Fibroblast of the aortic adventitia (primary cell): ENCODE data around the gene MAK. TPM values are rescaled to one million over a fixed set of nuclear protein-coding genes. Genes with fewer than 3 reads are reported as not detected.
A peak's percentile ranks its signal among the peaks of the same experiment; 100 is the strongest.
"Not testable (repeated sequence)": the region's sequence is repeated elsewhere in the genome, so short reads cannot be mapped to it uniquely, and the experiment has no call there.

ENCODE experiments used
- DNase-seq: peaks from one replicate; pipeline ENCODE4 v3.0.0-alpha.2; 2010; ENCODE audit warnings: low read depth
- H3K4me3 ChIP-seq: 2 replicates; pipeline ENCODE4 v1.5.1; 2011; ENCODE audit warnings: low read depth, mild to moderate bottlenecking, control low read depth, low read length, moderate library complexity
- total RNA-seq: library from RNA; depleted of rRNA; stranded (reverse); fragments of >200 nt; gene quantifications from 2 replicates; pipeline ENCODE4 v1.2.3, GENCODE V29; 2012; ENCODE audit warnings: low replicate concordance
- TF ChIP-seq, protein P1 (sequence below): IDR thresholded peaks from 2 replicates; pipeline ENCODE4 v1.5.1; 2011; ENCODE audit warnings: mild to moderate bottlenecking, low read length, control low read depth, inconsistent platforms; ENCODE audit not compliant: insufficient read depth

The MAK gene
- total RNA-seq, 1 donor, result under 0.01 TPM

DNA sequence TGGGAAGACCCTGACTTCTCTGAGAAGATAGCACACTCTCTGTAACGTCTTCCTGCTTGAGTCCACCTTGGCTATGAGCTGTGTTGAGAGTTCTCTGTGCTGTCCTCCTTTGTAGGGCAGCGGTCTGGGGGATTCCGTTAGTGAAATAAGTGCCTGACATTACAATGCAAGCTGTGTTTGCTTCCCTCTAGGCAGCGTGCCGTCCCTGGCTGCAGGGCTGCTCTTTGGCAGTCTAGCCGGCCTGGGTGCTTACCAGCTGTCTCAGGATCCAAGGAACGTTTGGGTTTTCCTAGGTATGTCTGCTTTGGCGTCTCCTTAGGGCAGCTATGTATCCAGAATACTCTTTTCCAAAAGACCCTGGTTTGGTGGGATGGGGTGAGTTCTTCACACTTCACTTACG is 112.6 kb downstream of the MAK start:
- no peak overlapping the region for H3K4me3 ChIP-seq
- TF ChIP-seq, protein P1, sequence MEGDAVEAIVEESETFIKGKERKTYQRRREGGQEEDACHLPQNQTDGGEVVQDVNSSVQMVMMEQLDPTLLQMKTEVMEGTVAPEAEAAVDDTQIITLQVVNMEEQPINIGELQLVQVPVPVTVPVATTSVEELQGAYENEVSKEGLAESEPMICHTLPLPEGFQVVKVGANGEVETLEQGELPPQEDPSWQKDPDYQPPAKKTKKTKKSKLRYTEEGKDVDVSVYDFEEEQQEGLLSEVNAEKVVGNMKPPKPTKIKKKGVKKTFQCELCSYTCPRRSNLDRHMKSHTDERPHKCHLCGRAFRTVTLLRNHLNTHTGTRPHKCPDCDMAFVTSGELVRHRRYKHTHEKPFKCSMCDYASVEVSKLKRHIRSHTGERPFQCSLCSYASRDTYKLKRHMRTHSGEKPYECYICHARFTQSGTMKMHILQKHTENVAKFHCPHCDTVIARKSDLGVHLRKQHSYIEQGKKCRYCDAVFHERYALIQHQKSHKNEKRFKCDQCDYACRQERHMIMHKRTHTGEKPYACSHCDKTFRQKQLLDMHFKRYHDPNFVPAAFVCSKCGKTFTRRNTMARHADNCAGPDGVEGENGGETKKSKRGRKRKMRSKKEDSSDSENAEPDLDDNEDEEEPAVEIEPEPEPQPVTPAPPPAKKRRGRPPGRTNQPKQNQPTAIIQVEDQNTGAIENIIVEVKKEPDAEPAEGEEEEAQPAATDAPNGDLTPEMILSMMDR, result no peak
- DNase-seq, result no peak

DNA sequence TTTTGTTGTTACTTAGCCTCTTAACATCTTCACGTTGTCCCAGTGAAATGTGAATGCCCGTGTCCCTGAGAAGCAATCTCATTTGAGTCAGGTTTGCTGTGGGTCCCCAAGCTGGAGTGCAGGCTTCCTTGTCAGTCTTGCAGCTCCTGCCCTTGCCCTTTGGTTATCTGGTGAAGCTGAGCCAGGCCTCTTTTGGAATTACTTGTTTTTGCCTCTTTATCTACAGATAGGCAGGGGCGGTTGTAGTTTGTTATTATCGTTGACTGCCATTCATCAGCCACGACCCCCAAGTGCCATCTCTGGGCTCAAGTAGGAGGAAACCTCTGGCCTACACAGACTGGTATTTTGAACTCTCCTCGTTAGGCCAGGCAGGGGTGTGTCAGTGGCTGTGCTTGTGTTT is 113.3 kb downstream of the MAK start:
- TF ChIP-seq, protein P1, result no peak
- no peak for DNase-seq
- H3K4me3 ChIP-seq, result no peak overlapping the region

DNA sequence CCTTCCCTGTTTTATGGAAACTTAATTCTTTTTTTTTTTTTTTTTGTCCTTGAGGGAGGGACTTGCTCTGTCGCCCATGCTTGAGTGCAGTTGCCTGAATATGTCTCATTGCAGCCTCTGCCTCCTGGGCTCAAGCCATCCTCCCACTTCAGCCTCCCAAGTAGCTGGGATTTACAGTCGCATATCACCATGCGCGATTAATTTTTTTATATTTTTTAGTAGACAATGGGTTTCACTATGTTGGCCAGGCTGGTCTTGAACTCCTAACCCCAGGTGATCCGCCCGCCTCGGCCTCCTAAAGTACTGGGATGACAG is 114.8 kb downstream of the MAK start:
- TF ChIP-seq, protein P1, result no peak
- peak overlapping the region; percentile 82 for H3K4me3 ChIP-seq
- peak; percentile 31 for DNase-seq

DNA sequence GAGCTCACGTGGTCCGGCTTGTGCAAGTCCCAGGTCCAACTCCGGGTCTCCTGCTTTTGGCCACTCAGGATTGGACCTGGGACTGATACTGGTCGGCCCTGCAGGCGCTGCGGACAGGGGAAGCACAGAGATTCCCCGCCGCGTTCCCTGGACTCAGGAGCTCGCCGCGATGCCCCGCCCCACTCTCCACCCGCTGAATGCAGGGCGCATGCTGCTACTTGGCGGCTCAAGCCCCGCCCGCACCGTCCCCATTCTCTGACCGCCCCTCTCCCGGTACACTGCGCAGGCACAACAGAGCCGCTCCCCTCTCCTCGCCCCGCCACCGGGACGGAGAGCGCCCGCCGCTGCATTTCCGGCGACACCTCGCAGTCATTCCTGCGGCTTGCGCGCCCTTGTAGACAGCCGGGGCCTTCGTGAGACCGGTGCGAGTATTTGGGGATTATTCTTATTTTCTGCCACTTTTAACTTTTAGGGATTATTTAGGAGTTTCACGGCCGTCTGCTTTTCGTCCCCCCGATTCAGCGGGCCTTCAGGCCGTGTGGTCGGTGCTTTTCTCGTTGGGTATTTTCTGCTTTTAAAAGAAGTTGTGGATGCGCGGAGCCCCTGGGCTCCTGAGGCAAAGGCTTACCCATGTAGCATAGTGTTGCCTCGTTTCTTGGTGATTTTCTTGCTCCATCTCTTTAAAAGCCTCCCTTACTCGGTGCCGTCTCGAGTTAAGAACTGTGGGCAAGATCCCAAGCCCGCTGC is 115.3 kb downstream of the MAK start, which contains the start of gene TMEM14C:
TSS of gene TMEM14C (plus strand) at position 251 of the 747 bp plus-strand sequence. CDS start 1,544 bp downstream, outside the sequence.
- DNase-seq, result peak; percentile 97
- peak within 1 kb of the TSS; percentile 82 for H3K4me3 ChIP-seq
- TF ChIP-seq, protein P1, result no peak

DNA sequence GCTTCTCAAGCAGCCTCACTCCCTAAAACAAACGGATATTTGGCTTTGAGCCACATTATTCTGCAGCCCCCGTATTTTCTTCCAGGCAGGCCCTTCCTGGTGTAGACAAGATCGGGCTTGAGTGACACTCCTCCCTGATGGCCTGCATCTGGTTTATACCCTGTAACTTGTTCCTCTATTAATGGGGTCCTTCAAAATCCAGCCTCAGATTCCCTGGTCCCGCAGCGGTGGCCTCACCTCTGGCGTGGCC is 115.8 kb downstream of the MAK start:
- no peak for DNase-seq
- TF ChIP-seq, protein P1, result no peak
- peak overlapping the region; percentile 82 for H3K4me3 ChIP-seq

DNA sequence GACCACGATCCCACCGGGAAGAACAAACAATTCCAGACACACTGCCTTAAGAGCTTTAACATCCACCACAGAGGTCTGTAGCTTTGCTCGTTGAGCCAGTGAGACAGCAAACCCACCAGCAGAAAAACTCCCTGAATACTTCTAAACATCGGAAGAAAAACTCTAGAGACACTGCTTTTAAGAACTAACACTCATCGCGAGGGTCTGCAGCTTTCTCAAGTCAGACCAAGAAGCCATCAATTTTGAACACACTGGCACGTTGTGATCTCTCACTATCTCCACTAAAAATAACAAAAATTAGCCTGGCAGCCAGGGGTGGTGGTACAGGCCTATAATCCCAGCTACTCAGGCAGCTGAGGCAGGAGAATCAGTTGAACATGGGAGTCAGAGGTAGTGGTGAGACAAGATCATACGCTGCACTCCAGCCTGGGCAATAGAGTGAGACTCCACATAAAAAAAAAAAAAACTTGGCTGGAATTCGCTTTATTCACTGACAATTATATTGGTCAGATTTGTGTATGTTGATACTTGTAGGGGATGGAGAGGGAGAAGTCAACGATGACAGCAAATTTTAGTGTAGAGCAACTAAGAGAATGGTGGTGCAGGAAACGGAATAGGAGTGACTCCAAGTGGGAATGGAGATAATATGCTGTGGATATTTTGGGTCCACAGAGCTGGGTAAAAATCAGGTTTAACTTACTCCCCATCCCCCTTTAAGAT is 116.3 kb downstream of the MAK start:
- no peak for DNase-seq
- TF ChIP-seq, protein P1, result no peak
- H3K4me3 ChIP-seq, result peak overlapping the region; percentile 82

DNA sequence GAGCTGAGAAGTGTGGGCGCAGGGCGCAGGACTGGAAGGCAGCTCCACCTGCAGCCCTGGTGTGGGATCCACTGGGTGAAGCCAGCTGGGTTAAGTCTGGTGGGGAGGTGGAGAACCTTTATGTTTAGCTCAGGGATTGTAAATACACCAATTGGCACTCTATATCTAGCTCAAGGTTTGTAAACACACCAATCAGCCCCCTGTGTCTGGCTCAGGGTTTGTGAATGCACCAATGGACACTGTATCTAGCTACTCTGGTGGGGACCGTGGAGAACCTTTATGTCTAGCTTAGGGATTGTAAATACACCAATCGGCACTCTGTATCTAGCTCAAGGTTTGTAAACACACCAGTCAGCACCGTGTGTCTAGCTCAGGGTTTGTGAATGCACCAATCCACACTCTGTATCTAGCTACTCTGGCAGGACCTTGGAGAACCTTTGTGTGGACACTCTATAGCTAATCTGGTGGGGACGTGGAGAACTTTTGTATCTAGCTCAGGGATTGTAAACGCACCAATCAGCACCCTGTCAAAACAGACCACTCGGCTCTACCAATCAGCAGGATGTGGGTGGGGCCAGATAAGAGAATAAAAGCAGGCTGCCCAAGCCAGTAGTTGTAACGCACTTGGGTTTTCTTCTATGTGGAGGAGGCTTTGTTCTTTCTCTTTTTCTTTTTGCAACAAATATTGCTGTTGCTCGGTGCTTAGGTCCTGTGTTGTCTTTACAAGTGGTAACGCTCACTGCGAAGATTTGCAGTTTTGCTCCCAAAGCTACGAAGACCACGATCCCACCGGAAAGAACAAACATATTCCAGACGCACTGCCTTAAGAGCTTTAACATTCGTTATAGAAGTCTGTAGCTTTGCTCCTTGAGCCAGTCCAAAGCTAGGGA is 117.1 kb downstream of the MAK start:
- not testable (repeated sequence) for DNase-seq
- peak overlapping the region; percentile 71 for H3K4me3 ChIP-seq
